PC-3 (cell line): ENCODE data around the gene MANBA. TPM values are rescaled to one million over a fixed set of nuclear protein-coding genes. Genes with fewer than 3 reads are reported as not detected.

Experiments
- ATAC-seq: fragments of 200-7000 bp; cut with Tn5 transposase; 2 replicates; pipeline ENCODE4 v1.9.1; 2020; ENCODE audit warnings: mild to moderate bottlenecking, moderate library complexity
- BruUV-seq: library from RNA; stranded (reverse); fragments of 400-500 nt; replicated peaks from 2 replicates; lab custom pipeline; 2021; lab: Mats Ljungman, UMichigan
- CTCF ChIA-PET: fragments of 300-600 bp; sonication (Branson Sonifier 250); formaldehyde crosslinking; loops from one replicate; lab custom pipeline; 2022; ENCODE audit warnings: antibody characterized with exemption; lab: Charles Lee
- POLR2A ChIA-PET: fragments of 300-600 bp; sonication (Branson Sonifier 250); formaldehyde crosslinking; loops from one replicate; lab custom pipeline; 2022; ENCODE audit warnings: antibody characterized with exemption; ENCODE audit not compliant: unreplicated experiment; lab: Charles Lee
- DNase-seq: peaks from one replicate; pipeline ENCODE4 v3.0.0-alpha.2; 2015
- H2AFZ ChIP-seq: fragments of 300-600 bp; sonication (generic); 2 replicates; pipeline ENCODE4 v1.6.0; 2016; ENCODE audit warnings: antibody characterized with exemption, low read length
- H3F3A ChIP-seq: fragments of 300-600 bp; sonication (generic); one replicate; pipeline ENCODE4 v1.6.0; 2017; ENCODE audit warnings: antibody characterized with exemption, low read length, control low read depth, mild to moderate bottlenecking; ENCODE audit not compliant: unreplicated experiment
- H3K27ac ChIP-seq: fragments of 300-600 bp; sonication (generic); 2 replicates; pipeline ENCODE4 v1.5.1; 2016; ENCODE audit warnings: mild to moderate bottlenecking, low read length
- H3K27me3 ChIP-seq: fragments of 300-600 bp; sonication (generic); 2 replicates; pipeline ENCODE4 v1.6.1; 2016; ENCODE audit warnings: low read length, mixed read lengths
- H3K36me3 ChIP-seq: fragments of 300-600 bp; sonication (generic); 2 replicates; pipeline ENCODE4 v1.6.1; 2016; ENCODE audit warnings: low read depth, mixed run types, low read length, mixed read lengths
- H3K4me1 ChIP-seq: fragments of 300-600 bp; sonication (generic); 2 replicates; pipeline ENCODE4 v1.5.1; 2016; ENCODE audit warnings: low read length; ENCODE audit not compliant: insufficient read depth
- H3K4me2 ChIP-seq: fragments of 300-600 bp; sonication (generic); 2 replicates; pipeline ENCODE4 v1.6.0; 2016; ENCODE audit warnings: low read length
- H3K4me3 ChIP-seq: fragments of 300-600 bp; sonication (generic); 2 replicates; pipeline ENCODE4 v1.5.1; 2016; ENCODE audit warnings: mild to moderate bottlenecking, low read length, mixed read lengths
- H3K79me2 ChIP-seq: fragments of 300-600 bp; sonication (generic); 2 replicates; pipeline ENCODE4 v1.6.1; 2017; ENCODE audit warnings: low read length, mixed read lengths
- H3K9ac ChIP-seq: fragments of 300-600 bp; sonication (generic); 2 replicates; pipeline ENCODE4 v1.6.0; 2016; ENCODE audit warnings: mild to moderate bottlenecking, low read length
- H3K9me2 ChIP-seq: fragments of 300-600 bp; sonication (generic); replicated peaks from 2 replicates; pipeline ENCODE4 v1.6.1; 2016; ENCODE audit warnings: mixed run types, low read length, mixed read lengths
- H3K9me3 ChIP-seq: fragments of 300-600 bp; sonication (generic); 2 replicates; pipeline ENCODE4 v1.6.1; 2016; ENCODE audit warnings: low read length, mixed read lengths
- H4K20me1 ChIP-seq: fragments of 300-600 bp; sonication (generic); 2 replicates; pipeline ENCODE4 v1.6.1; 2016; ENCODE audit warnings: low read length, mixed read lengths
- EZH2 ChIP-seq: fragments of 300-600 bp; sonication (generic); IDR thresholded peaks from one replicate; pipeline ENCODE4 v1.6.1; 2017; ENCODE audit warnings: antibody characterized with exemption, mild to moderate bottlenecking, low read length; ENCODE audit not compliant: unreplicated experiment
- EZH2phosphoT487 ChIP-seq: fragments of 300-600 bp; sonication (generic); IDR thresholded peaks from 2 replicates; pipeline ENCODE4 v1.6.1; 2018; ENCODE audit warnings: mild to moderate bottlenecking, antibody characterized with exemption, low read length, borderline replicate concordance
- intact Hi-C: fragments of 100-400 bp; cut with micrococcal nuclease; formaldehyde crosslinking; loops from 2 replicates; pipeline ENCODE4 v1.9.0; 2023
- total RNA-seq: library from RNA; depleted of rRNA; stranded (reverse); fragments of >200 nt; gene quantifications from 2 replicates; pipeline ENCODE4 v1.2.3, GENCODE V29; 2014
- TF ChIP-seq, protein P1 (sequence below): fragments of 300-600 bp; sonication (generic); conservative IDR thresholded peaks from 2 replicates; pipeline ENCODE4 v1.5.1; 2017; ENCODE audit warnings: antibody characterized with exemption, low read depth, mild to moderate bottlenecking, low read length

Gene MANBA
- total RNA-seq, 1 experiment from 2014 or later = 20.9 TPM

DNA sequence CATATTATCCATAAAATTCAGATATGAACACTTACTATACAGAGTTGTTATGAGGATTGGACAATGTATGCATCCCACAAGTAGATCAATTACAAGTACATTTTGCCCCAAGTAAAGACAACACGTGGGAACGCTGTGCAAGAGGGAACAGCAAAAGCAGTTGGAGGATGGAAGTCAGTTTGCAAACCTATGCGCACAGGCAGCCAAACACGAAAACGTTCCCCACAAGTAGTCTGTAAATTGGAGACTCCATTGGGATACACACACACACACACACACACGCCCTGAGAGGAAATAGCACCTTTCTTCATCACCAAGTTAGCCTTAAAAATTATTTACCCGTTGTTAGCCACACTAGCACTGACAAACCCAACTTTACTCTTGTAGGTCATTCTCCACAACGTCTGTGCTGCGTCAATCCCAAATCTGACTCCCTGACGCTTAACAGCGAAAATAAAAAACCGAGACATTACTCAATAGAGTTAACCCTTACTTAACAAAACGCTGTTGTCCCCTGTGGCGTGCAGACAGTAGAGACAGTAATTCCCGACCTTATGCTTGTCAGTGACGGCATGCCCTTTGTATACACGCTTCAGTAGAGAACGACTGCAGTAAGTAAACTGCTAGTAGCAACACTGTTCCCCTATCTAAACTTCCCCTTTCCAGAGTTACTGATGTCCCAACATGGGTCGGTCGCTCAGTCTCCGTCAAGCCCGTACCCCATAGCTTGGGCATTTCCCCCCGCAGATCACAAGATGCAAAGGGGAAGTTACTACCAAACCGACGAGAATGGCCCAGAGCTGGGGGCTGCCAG lies 730 bp downstream of the MANBA start:
- TF ChIP-seq EZH2phosphoT487 (no peak), EZH2 (no peak)
- TF ChIP-seq, protein P1, sequence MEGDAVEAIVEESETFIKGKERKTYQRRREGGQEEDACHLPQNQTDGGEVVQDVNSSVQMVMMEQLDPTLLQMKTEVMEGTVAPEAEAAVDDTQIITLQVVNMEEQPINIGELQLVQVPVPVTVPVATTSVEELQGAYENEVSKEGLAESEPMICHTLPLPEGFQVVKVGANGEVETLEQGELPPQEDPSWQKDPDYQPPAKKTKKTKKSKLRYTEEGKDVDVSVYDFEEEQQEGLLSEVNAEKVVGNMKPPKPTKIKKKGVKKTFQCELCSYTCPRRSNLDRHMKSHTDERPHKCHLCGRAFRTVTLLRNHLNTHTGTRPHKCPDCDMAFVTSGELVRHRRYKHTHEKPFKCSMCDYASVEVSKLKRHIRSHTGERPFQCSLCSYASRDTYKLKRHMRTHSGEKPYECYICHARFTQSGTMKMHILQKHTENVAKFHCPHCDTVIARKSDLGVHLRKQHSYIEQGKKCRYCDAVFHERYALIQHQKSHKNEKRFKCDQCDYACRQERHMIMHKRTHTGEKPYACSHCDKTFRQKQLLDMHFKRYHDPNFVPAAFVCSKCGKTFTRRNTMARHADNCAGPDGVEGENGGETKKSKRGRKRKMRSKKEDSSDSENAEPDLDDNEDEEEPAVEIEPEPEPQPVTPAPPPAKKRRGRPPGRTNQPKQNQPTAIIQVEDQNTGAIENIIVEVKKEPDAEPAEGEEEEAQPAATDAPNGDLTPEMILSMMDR = no peak

DNA sequence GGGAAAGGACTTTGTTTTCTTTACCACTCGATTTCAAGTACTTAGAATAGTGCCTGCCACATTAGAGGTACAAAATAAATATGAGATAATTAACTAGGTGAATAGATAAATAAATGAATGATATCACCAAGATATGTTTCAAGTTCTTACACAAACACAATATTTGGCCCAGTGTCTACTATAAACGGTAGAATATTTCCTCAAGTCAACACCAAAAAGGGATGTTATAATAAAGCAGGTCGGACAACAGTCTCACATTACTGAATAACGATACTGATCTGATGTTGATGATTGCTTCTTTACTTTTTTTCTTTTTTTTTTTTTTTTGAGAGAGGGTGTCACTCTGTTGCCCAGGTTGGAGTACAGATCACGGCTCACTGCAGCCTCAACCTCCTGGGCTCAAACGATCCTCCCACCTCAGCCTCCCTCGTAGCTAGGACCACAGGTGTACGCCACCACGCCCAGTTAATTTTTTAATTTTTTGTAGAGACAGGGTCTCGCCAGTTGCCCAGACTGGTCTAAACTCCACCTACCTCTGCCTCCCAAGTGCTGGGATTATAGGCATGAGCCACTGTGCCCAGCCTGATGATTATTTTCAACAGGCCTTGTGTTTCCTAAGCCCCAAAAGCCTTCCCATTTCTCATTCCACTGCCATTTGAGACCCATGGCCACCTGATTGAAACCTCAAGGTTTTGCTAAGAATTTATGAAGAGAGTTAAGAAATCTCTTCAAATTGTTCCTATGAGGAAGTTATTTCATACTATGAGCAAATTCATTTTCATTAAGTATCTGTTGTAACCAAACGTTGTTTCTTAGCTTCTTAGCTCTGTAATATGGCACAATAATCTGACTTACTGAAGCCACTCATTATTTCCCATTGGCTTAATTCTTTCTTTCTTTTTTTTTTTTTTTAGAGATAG lies 2.3 kb downstream of the MANBA start:
- Histone ChIP-seq H3K36me3 (no peaks in the 10 kb centered on the region), H3K79me2 (peaks cover 43% of the 10 kb centered on the region), H3K9me2 (no peaks in the 10 kb centered on the region), H3F3A (no peaks in the 10 kb centered on the region), H3K9ac (no peak overlapping the region), H3K27me3 (no peaks in the 10 kb centered on the region), H3K27ac (no peak overlapping the region), H3K4me3 (no peak overlapping the region), H3K4me2 (peak overlapping the region; percentile 99; the same call in 1 of the 2 replicates), H3K4me1 (peaks cover 31% of the 10 kb centered on the region), H2AFZ (no peak overlapping the region), H4K20me1 (0 out of 2 replicates have a peak, but pooled peaks cover 3% of the 10 kb centered on the region), H3K9me3 (no peaks in the 10 kb centered on the region)
- TF ChIP-seq, protein P1 = no peak
- TF ChIP-seq EZH2phosphoT487 (no peak), EZH2 (no peak)
- DNase-seq (peak; percentile 25), ATAC-seq (no peak)
- ChIA-PET POLR2A (no interaction called here), CTCF (interaction anchor here (0.7 kb wide), 1 partner anchor 43 kb away, joined by 5 read pairs; no protein-coding TSS in a partner anchor)
- BruUV-seq = no TSS peak
- intact Hi-C loops = loop anchor here (5.0 kb wide), 1 partner anchor 116 kb away; no protein-coding TSS in a partner anchor

More for the DNA sequence above, 730 bp downstream of the MANBA start:
- Histone ChIP-seq H3K79me2 (peaks cover 39% of the 10 kb centered on the region), H3K9me3 (no peaks in the 10 kb centered on the region), H3K27me3 (no peaks in the 10 kb centered on the region), H3K27ac (peak overlapping the region; percentile 46), H3K4me3 (peak overlapping the region; percentile 95), H4K20me1 (0 out of 2 replicates have a peak, but pooled peaks cover 3% of the 10 kb centered on the region), H3K9me2 (no peaks in the 10 kb centered on the region), H3K9ac (peak overlapping the region; percentile 75), H2AFZ (peak overlapping the region; percentile 99), H3K36me3 (no peaks in the 10 kb centered on the region), H3K4me1 (peaks cover 26% of the 10 kb centered on the region; the same call in 1 of the 2 replicates), H3K4me2 (peak overlapping the region; percentile 99), H3F3A (no peaks in the 10 kb centered on the region)
- DNase-seq = peak; percentile 30
- intact Hi-C loops = loop anchor here (2.0 to 5.0 kb wide), 2 partner anchors 65 to 118 kb away; no protein-coding TSS in a partner anchor
- peak; percentile 25 for ATAC-seq
- CTCF ChIA-PET = no interaction called here
- POLR2A ChIA-PET = no interaction called here
- BruUV-seq = TSS peak; percentile 43
